Caco-2 (cell line): ENCODE data around the gene VPS37D. TPM values are rescaled to one million over a fixed set of nuclear protein-coding genes. Genes with fewer than 3 reads are reported as not detected.

Experiments used
- BruUV-seq: library from RNA; stranded (reverse); fragments of 400-500 nt; replicated peaks from 2 replicates; lab custom pipeline; 2021; lab: Mats Ljungman, UMichigan
- CTCF ChIA-PET: fragments of 300-600 bp; sonication (Branson Sonifier 250); formaldehyde crosslinking; loops from one replicate; lab custom pipeline; 2022; ENCODE audit warnings: antibody characterized with exemption; lab: Charles Lee
- POLR2A ChIA-PET: fragments of 300-600 bp; sonication (Branson Sonifier 250); formaldehyde crosslinking; loops from one replicate; lab custom pipeline; 2022; ENCODE audit warnings: antibody characterized with exemption; lab: Charles Lee
- DNase-seq, 2 experiments: peaks; one replicate each; pipeline versions ENCODE4 v3.0.0 to v3.0.0-alpha.2; 2020 to 2022
- H3K27me3 ChIP-seq: replicated peaks from 2 replicates; pipeline ENCODE4 v1.6.0; 2011; ENCODE audit warnings: low read length; ENCODE audit not compliant: control insufficient read depth, insufficient read depth
- H3K36me3 ChIP-seq: 2 replicates; pipeline ENCODE4 v1.5.1; 2011; ENCODE audit warnings: low read length; ENCODE audit not compliant: control insufficient read depth, insufficient read depth
- H3K4me1 ChIP-seq: fragments of 250-450 bp; sonication (Bioruptor Pico); 2 replicates; pipeline ENCODE4 v1.5.1; 2020; ENCODE audit warnings: mild to moderate bottlenecking
- H3K4me3 ChIP-seq: 2 replicates; pipeline ENCODE4 v1.5.1; 2011; ENCODE audit warnings: low read depth, mild to moderate bottlenecking, control low read depth, low read length
- H3K9me3 ChIP-seq: fragments of 250-450 bp; sonication (Bioruptor Pico); 2 replicates; pipeline ENCODE4 v1.5.1; 2020; ENCODE audit warnings: mild to moderate bottlenecking, moderate library complexity
- H3K27ac Mint-ChIP-seq: one replicate; pipeline ENCODE4 v1.8.0; 2022; ENCODE audit warnings: mixed read lengths; ENCODE audit not compliant: unreplicated experiment
- H3K27me3 Mint-ChIP-seq: one replicate; pipeline ENCODE4 v1.8.0; 2022; ENCODE audit warnings: mixed read lengths; ENCODE audit not compliant: insufficient read depth, unreplicated experiment
- H3K36me3 Mint-ChIP-seq: one replicate; pipeline ENCODE4 v1.8.0; 2022; ENCODE audit warnings: mild to moderate bottlenecking, mixed read lengths; ENCODE audit not compliant: insufficient read depth, unreplicated experiment
- H3K4me1 Mint-ChIP-seq: one replicate; pipeline ENCODE4 v1.8.0; 2022; ENCODE audit warnings: low read depth, mixed read lengths; ENCODE audit not compliant: unreplicated experiment
- H3K4me3 Mint-ChIP-seq: one replicate; pipeline ENCODE4 v1.8.0; 2022; ENCODE audit warnings: mild to moderate bottlenecking, moderate library complexity, mixed read lengths; ENCODE audit not compliant: unreplicated experiment
- H3K9me3 Mint-ChIP-seq: one replicate; pipeline ENCODE4 v1.8.0; 2022; ENCODE audit warnings: mixed read lengths; ENCODE audit not compliant: unreplicated experiment
- intact Hi-C: fragments of 100-400 bp; cut with micrococcal nuclease; formaldehyde crosslinking; loops from one replicate; pipeline ENCODE4 v1.10.0; 2022; ENCODE audit not compliant: unreplicated experiment
- total RNA-seq: library from RNA; stranded (reverse); gene quantifications from 2 replicates; pipeline ENCODE4 v1.2.3, GENCODE V29; 2022
- TF ChIP-seq, protein P1 (sequence below), 2 experiments: fragments of 200-600 bp in 1 of 2; IDR thresholded peaks; 1 replicate in 1 of 2; 2 replicates in 1 of 2; pipeline versions ENCODE4 v1.5.1 to v1.8.0; 2011 to 2022; ENCODE audit warnings: antibody characterized with exemption in 1 of 2, control low read depth in 1 of 2, inconsistent platforms in 1 of 2, low read depth in 1 of 2, low read length in 1 of 2, mild to moderate bottlenecking in 1 of 2, moderate library complexity in 1 of 2; ENCODE audit not compliant: insufficient read depth in 1 of 2, severe bottlenecking in 1 of 2, unreplicated experiment in 1 of 2

The VPS37D gene
- total RNA-seq, 1 experiment from 2014 or later: 2.7 TPM

DNA sequence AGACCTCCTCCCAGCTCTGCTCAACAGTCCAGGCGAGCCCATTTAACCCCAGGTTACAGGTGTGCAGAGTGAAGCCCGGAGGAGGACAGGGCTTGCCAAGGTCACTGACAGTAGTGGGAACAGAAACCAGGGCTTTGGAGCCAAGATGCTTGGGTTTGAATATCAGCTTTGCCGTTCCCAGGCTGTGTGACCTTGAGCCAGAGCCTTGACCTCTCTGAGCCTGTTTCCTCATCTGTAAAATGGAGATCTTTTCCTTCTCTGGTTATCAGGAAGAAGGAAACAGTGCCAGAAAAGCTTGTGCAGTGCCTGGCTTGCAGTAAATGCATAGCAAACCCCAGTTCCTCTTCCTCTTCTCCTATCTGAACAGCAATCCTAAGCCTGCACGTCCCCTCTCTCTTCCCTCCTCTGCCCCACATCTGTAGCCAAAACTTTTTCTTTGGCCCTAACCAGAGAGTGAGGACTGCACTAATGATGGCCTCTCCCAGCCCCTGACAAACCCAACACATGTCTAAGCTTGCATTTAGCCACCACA, 21.9 kb upstream of the VPS37D start:
- H3K27me3 ChIP-seq: no peaks in the 10 kb centered on the region
- intact Hi-C loops: loop anchor here (2.0 kb wide), 1 partner anchor 79 kb away; no protein-coding TSS in a partner anchor

DNA sequence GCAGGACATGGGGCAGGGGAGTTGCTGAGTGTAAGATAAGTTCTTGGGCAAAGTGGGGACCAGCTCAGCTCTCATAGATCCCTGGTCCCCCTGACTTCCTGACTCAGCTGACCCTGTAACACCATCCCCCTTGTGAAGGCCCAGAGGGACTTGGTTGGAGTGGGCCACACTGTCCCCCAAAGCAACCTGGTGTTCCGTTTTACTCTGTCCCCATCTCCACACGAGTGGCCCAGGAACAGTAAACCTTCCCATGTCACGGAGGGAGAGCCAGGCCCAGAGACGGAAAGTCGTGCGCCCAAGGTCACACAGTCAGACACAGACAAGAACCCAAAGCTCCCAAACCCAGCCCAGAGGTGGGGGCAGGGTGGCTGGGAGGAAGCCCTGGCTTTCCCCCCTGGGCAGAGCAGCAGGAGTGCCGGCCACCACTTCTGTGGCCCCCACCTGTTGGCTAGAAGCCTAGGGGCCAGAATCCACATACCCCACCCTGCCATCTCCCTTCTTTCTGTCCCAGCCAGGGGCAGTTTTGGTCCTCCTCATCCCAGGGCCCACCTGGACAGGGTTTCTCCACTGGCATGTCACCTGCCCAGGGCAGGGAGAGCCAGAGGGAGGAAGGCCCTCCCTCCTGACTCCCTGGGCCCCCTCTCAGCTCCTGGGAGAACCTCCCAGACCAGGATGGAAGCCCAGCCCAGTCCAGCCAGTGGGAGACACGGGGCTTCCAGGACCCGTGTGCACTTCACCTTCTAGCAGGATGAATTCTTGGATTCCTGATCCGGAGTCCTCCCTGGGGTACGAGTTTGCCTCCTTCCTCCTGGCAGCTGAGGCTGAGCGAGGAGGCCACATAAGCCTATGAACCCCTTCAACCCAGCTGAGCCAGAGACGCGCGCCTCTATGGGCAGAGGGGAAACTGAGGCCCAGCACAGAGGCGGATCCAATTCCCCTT, 20.6 kb upstream of the VPS37D start:
- H3K4me1 Mint-ChIP-seq: peaks cover 17% of the 10 kb centered on the region
- CTCF ChIA-PET: interaction anchor here (1.4 kb wide), 1 partner anchor 78 kb away, joined by 5 read pairs; no protein-coding TSS in a partner anchor
- intact Hi-C loops: loop anchor here (2.0 kb wide), 1 partner anchor 78 kb away; no protein-coding TSS in a partner anchor
- POLR2A ChIA-PET: interaction anchor here (0.5 kb wide), 1 partner anchor 69 kb away, joined by 5 read pairs; the partner anchor contains the start of gene TBL2
- Histone ChIP-seq H3K27me3 (no peaks in the 10 kb centered on the region), H3K4me3 (peak overlapping the region; percentile 53), H3K9me3 (no peaks in the 10 kb centered on the region), H3K36me3 (no peaks in the 10 kb centered on the region), H3K4me1 (no peaks in the 10 kb centered on the region; the same call in 1 of the 2 replicates)
- DNase-seq: no peak
- no peak overlapping the region for H3K27ac Mint-ChIP-seq
- no peaks in the 10 kb centered on the region for H3K36me3 Mint-ChIP-seq
- peak overlapping the region; percentile 79 for H3K4me3 Mint-ChIP-seq
- H3K9me3 Mint-ChIP-seq: peaks cover 3% of the 10 kb centered on the region
- TF ChIP-seq, protein P1, sequence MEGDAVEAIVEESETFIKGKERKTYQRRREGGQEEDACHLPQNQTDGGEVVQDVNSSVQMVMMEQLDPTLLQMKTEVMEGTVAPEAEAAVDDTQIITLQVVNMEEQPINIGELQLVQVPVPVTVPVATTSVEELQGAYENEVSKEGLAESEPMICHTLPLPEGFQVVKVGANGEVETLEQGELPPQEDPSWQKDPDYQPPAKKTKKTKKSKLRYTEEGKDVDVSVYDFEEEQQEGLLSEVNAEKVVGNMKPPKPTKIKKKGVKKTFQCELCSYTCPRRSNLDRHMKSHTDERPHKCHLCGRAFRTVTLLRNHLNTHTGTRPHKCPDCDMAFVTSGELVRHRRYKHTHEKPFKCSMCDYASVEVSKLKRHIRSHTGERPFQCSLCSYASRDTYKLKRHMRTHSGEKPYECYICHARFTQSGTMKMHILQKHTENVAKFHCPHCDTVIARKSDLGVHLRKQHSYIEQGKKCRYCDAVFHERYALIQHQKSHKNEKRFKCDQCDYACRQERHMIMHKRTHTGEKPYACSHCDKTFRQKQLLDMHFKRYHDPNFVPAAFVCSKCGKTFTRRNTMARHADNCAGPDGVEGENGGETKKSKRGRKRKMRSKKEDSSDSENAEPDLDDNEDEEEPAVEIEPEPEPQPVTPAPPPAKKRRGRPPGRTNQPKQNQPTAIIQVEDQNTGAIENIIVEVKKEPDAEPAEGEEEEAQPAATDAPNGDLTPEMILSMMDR (IDR thresholded peaks at IDR 0.05; ENCODE audit: insufficient read depth in 1 of 2, low read depth in 1 of 2, low read length in 1 of 2, severe bottlenecking in 1 of 2, unreplicated experiment in 1 of 2): no peak
- TSS peak; percentile 27 for BruUV-seq
- H3K27me3 Mint-ChIP-seq: peaks cover 6% of the 10 kb centered on the region

More for the DNA sequence above, 21.9 kb upstream of the VPS37D start:
- Histone ChIP-seq H3K4me3 (no peak overlapping the region), H3K9me3 (peaks cover 12% of the 10 kb centered on the region), H3K4me1 (no peaks in the 10 kb centered on the region; the same call in 1 of the 2 replicates), H3K36me3 (no peaks in the 10 kb centered on the region)
- ChIA-PET POLR2A (interaction anchor here (0.5 kb wide), 1 partner anchor 184 kb away, joined by 3 read pairs; no protein-coding TSS in a partner anchor), CTCF (interaction anchor here (0.6 to 2.0 kb wide), 3 partner anchors 39 to 80 kb away, joined by 3 to 5 read pairs (median 5); partner anchors contain the start of gene TBL2)
- H3K27ac Mint-ChIP-seq: no peak overlapping the region
- no peaks in the 10 kb centered on the region for H3K36me3 Mint-ChIP-seq
- TF ChIP-seq, protein P1 (IDR thresholded peaks at IDR 0.05; ENCODE audit: insufficient read depth in 1 of 2, low read depth in 1 of 2, low read length in 1 of 2, severe bottlenecking in 1 of 2, unreplicated experiment in 1 of 2): no peak
- H3K9me3 Mint-ChIP-seq: peaks cover 9% of the 10 kb centered on the region
- peaks cover 6% of the 10 kb centered on the region for H3K27me3 Mint-ChIP-seq
- no TSS peak for BruUV-seq
- no peak for DNase-seq
- H3K4me1 Mint-ChIP-seq: peaks cover 17% of the 10 kb centered on the region
- no peak overlapping the region for H3K4me3 Mint-ChIP-seq
